Esophagus squamous epithelium (tissue), 4 donors: ENCODE results near the gene NUBP2.

Experiments used
- POLR2A ChIP-seq, 4 donors: fragments of 450-650 bp; IDR thresholded peaks; one replicate each; pipeline ENCODE4 v1.6.1; 2017; ENCODE audit warnings: antibody characterized with exemption in 4 of 4, mild to moderate bottlenecking in 4 of 4, moderate library complexity in 3 of 4
- TF ChIP-seq, protein P1 (sequence below), 6 experiments: fragments of 450-650 bp in 4 of 6; fragments of 200-600 bp in 2 of 6; sonication (generic) in 2 of 6; IDR thresholded peaks; one replicate each; pipeline ENCODE4 v1.5.1; 2016 to 2019; ENCODE audit warnings: antibody characterized with exemption in 6 of 6, mild to moderate bottlenecking in 4 of 6, moderate library complexity in 4 of 6

- TF ChIP-seq POLR2A (IDR thresholded peaks at IDR 0.05), result no peak
- TF ChIP-seq, protein P1, sequence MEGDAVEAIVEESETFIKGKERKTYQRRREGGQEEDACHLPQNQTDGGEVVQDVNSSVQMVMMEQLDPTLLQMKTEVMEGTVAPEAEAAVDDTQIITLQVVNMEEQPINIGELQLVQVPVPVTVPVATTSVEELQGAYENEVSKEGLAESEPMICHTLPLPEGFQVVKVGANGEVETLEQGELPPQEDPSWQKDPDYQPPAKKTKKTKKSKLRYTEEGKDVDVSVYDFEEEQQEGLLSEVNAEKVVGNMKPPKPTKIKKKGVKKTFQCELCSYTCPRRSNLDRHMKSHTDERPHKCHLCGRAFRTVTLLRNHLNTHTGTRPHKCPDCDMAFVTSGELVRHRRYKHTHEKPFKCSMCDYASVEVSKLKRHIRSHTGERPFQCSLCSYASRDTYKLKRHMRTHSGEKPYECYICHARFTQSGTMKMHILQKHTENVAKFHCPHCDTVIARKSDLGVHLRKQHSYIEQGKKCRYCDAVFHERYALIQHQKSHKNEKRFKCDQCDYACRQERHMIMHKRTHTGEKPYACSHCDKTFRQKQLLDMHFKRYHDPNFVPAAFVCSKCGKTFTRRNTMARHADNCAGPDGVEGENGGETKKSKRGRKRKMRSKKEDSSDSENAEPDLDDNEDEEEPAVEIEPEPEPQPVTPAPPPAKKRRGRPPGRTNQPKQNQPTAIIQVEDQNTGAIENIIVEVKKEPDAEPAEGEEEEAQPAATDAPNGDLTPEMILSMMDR (IDR thresholded peaks at IDR 0.05), result no peak
Observed at GRCh38 chr16:1816396-1817275, 33.9 kb downstream of the NUBP2 start.
